Skin epidermis (tissue), 12 donors: ENCODE data around the gene CACNB1.
A peak's percentile ranks its signal among the peaks of the same experiment; 100 is the strongest.

Source experiments
- H3K27ac ChIP-seq, 21 experiments: fragments of 200-600 bp; sonication (generic) in 11 of 21; one replicate each; pipeline ENCODE4 v1.5.0; 2020; ENCODE audit warnings: mild to moderate bottlenecking in 3 of 21, inconsistent platforms in 2 of 21, moderate library complexity in 2 of 21
- H3K4me3 ChIP-seq, 7 experiments: fragments of 200-600 bp; sonication (generic) in 2 of 7; one replicate each; pipeline ENCODE4 v1.5.0; 2020; ENCODE audit warnings: inconsistent platforms in 2 of 7, mild to moderate bottlenecking in 2 of 7, moderate library complexity in 1 of 7

CACNB1 gene

DNA sequence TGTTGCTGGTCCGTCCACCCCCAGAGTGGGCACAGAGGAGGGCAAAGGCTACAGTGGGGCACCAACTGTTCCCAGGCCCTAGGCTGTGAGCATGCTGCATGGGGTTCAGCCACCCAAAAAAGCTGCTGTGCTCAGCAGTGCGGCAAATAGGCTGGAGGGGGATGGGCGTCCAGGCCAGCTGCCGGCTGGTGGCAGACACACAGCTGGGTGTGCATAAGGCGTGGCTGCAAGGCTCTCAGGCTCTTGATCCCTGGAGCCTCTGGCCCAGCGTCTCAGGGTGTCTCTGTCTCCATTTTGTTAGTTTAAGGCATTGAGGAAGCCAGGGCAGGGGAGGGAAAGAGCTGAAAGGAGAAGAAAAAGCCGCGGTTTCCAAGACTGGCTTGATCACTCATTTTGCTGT lies 11.4 kb upstream of the CACNB1 start:
- peak overlapping the region in 14 of 21 experiments; percentile 3 to 78 (median 48) for H3K27ac ChIP-seq
- H3K4me3 ChIP-seq = no peak overlapping the region

DNA sequence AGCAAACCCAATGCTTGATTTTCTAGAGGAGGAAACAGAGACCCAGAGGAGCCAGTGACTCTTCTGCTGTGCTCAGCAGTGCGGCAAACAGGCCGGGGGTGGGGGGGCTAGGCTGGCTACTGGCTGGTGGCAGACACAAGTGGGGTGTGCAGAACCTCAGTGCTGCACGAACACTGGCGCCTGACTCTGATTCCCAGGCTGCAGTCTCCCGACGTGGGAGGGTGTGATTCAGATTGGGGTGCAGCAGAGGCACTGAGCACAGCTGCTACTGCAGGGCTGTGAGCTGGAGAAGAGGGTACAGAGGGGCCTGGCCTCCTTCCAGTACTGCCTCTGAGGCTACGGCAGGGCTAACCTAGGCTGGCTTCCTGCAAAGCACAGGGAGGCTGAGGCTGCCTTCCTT lies 10.7 kb upstream of the CACNB1 start:
- H3K27ac ChIP-seq = peak overlapping the region in 4 of 21 experiments; percentile 21 to 78 (median 71)
- no peak overlapping the region for H3K4me3 ChIP-seq

DNA sequence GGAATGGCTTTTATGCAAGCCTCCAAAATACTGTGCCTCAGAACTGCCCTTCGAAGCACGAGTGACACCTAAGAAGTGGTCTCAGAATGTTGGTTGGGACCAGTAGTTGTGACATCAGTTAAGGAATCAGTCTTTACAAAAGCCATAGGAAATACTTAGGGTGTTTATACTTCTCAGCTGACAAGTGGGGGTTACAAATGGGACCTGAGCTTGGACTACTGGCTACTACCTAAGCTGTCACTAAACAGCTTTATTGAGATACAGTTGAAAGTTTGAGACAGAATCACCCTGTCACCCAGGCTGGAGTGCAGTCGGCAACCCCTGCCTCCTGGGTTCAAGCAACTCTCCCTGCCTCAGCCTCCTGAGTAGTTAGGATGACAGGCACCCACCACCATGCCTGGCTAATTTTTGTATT lies 7.7 kb upstream of the CACNB1 start:
- no peak overlapping the region for H3K4me3 ChIP-seq
- no peak overlapping the region for H3K27ac ChIP-seq

DNA sequence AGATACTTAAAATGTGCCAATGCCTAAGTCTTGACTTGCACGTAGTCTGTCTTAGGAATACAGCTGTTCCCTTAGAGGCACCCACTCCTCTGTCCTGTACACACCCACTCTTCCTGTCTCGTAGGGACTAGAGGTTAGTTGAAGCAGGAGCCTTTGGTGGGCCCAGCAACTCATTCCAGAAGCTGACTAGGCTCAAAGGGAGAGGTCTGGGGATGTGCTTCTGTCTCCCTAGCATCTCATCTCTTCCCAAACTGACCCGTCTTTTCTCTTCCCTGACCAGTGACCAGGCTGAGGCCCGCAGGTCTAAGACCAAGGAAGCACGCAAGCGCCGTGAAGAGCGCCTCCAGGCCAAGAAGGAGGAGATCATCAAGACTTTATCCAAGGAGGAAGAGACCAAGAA lies 6.8 kb upstream of the CACNB1 start:
- Histone ChIP-seq H3K27ac (no peak overlapping the region), H3K4me3 (no peak overlapping the region)

DNA sequence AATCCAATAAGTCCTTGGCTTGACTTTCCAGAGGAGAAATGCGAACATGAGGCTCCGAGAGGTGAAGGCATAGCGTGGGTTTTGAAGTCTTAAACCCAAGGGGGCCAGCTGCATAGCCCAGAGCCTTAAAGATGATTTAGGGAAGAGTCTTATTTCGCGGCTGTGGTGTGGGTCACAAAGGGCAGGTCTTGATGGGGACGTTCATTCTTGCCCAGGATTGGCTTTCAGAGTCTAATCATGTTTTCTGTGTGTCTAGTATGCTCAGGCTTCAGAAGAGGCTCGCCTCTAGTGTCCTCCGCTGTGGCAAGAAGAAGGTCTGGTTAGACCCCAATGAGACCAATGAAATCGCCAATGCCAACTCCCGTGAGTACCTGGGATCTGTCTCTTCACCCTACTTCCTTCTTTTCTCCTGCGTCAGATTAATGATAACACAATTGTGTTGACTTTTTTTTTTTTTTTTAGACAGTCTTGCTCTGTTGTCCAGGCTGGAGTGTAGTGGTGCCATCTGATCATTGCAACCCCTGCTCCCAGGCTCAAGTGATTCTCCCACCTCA lies 3.6 kb upstream of the CACNB1 start:
- peak overlapping the region in 20 of 21 experiments; percentile 95 to 100 (median 99) for H3K27ac ChIP-seq
- H3K4me3 ChIP-seq = peak overlapping the region; percentile 77 to 96 (median 83)

DNA sequence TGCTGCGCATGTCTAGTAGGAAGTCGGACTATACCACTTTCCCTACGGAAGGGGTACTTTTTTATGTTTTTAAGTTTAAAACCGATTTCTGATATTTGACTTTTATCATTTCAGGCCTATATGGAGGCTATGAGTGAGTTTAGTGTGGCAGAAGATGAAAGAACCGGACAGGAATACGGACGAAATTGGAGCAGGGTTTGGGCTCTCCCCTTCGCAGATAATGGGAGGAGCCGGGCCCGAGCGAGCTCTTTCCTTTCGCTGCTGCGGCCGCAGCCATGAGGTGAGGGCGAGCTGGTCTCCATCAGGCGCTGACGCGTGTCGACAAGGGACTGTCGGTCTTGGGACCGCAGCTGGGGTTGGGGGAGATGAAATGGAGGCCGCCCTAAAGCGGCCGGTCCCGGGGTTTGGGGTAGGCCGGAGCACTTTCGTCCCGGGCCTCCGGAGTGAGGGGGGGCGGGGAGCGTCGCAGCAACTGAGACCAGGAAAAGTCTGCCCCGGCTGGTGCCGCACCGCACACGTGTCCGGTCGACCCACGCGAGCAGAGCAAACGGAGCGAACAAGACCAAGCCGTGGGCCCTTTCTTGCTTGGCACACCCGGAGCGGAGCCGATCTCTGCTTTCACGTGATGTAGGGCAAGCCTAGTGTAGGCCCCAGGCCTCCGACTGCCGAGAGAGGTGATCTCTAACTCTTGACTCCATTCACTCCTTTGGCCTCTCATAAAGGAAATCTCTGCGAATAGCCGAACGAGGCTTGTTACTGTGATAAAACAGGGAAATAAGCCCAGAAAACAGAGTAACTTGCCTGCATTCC lies 2.8 kb upstream of the CACNB1 start, which contains the start of gene RPL19:
Gene RPL19, plus strand, starts transcription at position 214 of the 810 bp plus-strand sequence. Its CDS starts 62 bp downstream, at position 276.
- H3K27ac ChIP-seq = peak within 1 kb of the TSS; percentile 95 to 100 (median 99)
- H3K4me3 ChIP-seq = peak within 1 kb of the TSS; percentile 77 to 96 (median 83)

DNA sequence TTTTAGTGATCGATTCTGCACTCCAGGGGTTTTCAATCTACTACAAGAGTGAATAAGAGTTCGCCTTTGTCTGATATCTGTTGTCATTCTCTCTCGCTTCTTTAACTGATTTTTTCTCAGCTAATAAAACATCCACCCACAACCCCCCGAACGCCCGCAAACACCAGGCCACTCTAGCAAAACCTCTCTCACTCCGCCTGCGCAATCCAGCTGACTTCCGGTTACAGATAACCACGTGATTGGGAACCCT lies 2.3 kb upstream of the CACNB1 start:
- Histone ChIP-seq H3K27ac (peak overlapping the region; percentile 95 to 100 (median 99)), H3K4me3 (peak overlapping the region; percentile 77 to 96 (median 83))

DNA sequence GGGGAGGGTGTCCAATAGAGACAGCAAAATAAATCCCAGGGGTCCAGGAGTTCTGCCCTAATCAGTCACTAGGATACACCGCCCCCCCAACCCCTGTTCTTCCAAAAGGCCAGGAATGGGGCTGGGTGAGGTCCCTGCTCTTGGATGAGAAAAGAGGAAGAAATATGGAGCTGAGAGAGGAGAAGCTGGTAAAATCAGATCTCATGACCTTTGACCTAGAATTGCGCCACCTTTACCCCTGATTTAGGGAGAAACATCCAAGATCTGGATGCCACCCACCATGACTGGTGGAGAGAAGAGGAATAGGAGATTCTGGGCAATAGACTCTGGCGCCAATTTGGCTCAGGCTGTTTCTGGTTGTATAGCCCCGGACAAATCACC lies 707 bp upstream of the CACNB1 start:
- Histone ChIP-seq H3K4me3 (peak overlapping the region in 3 of 7 experiments; percentile 60 to 74 (median 69)), H3K27ac (peak overlapping the region in 16 of 21 experiments; percentile 7 to 100 (median 82))

DNA sequence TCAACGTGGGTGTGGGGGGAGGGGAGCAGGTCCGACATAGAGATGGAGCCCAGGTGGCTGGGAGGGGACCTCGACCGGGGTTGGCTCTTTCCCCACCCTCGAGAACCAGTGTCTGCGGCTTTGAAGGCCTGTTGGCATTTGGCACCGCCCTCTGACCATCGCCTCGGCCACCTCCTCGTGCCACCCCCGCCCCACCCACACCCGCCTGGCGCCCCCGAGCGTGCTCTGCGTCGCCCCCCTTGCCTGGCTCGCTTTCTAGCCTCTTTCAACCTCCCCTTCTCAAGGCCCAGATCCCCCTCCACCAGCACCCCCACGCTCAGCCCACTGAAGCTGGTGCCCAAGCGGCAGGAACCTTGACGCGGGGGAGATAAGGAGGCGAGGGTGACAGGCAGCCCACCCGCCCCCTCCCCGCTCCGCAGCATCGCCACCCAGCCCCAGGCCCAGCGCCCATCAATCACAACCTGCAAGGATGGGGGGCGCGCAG lies 619 bp downstream of the CACNB1 start:
- Histone ChIP-seq H3K4me3 (peak overlapping the region; percentile 50 to 78 (median 69)), H3K27ac (peak overlapping the region in 20 of 21 experiments; percentile 7 to 100 (median 80))

DNA sequence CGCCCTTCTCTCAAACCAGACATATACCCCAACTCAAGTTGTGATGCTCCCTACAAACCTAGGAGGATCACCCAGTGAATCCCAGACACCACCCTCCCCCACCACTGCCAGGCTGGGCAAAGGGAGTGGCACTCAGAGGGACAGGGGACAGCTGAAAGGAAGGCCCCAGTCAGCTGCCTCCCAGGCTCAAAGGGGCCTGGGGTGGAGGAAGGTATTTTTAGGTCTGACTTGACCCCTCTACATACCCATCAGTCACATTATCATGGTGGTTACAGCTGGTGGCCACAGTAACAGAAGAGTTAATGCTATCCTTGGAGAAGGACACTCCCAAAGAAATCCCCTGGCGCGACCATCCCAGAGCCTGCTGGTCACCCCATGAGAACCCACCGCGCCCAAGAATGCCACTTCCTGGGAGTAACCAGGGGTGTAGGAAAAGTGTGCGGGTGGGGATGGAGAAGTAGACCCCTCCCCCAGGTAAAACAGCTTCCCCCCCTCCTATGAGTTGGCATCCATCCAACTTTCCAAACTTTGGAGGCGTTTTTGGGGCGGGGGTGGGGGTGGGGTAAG lies 1.1 kb downstream of the CACNB1 start:
- Histone ChIP-seq H3K4me3 (peak overlapping the region; percentile 50 to 78 (median 69)), H3K27ac (peak overlapping the region in 15 of 21 experiments; percentile 69 to 100 (median 83))

DNA sequence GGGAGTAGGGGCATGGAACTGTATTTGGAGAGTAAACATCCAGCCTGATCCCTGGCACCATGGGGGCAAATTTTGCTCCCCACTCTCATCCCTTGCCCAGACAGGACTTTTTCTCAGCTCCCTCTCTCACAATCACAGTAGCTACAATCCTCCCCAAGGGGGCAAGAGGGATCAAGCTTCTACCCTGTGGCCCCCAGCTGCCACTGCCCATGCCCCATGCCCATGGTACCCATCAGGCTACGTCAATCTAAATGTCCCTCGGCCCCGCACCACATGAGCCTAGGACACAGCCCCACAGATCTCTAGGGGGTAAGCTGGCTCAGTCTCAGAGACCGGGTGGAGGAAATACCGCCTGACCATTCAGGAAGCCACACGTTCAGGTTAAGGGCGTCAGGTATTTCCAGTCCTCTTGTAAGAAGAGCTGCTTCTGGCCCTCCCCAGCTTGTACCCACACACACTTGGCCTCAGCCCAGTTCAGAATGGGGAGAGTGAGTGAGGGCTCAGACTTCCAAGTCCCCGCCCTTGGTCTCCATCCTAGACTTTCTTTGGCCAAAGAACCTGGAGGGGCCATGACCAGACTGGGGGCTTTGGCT lies 1.8 kb downstream of the CACNB1 start:
- Histone ChIP-seq H3K27ac (peak overlapping the region in 15 of 21 experiments; percentile 16 to 100 (median 82)), H3K4me3 (peak overlapping the region in 2 of 7 experiments; percentile 60 to 74)

DNA sequence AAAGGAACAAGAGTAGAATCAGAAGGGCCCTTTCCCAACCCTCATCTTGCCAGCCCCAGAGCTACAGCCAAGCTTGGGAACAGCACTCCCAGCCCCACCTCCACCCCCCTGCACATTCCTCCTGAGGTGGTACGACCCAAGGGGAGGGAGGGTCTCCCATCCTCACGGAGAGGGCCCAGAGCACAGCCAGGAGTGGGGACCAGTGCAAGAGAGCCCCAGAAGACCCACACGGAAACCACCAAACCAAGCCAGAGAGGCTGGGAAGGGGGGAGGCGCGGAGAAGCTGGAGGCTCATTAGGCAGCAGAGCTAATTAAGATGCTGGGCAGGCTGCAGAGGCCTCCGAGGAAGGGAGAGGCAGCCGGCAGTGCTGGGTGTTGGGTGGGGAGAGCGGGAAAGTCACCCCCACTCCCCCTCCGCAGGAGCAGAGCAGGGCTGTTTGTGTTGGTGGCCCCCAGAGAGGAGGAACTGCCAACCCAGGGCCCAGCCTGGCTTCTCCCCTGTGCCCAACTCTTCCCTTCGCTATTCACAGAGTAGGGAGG lies 2.4 kb downstream of the CACNB1 start:
- H3K27ac ChIP-seq = peak overlapping the region in 13 of 21 experiments; percentile 16 to 100 (median 79)
- H3K4me3 ChIP-seq = peak overlapping the region in 1 of 7 experiments; percentile 74

DNA sequence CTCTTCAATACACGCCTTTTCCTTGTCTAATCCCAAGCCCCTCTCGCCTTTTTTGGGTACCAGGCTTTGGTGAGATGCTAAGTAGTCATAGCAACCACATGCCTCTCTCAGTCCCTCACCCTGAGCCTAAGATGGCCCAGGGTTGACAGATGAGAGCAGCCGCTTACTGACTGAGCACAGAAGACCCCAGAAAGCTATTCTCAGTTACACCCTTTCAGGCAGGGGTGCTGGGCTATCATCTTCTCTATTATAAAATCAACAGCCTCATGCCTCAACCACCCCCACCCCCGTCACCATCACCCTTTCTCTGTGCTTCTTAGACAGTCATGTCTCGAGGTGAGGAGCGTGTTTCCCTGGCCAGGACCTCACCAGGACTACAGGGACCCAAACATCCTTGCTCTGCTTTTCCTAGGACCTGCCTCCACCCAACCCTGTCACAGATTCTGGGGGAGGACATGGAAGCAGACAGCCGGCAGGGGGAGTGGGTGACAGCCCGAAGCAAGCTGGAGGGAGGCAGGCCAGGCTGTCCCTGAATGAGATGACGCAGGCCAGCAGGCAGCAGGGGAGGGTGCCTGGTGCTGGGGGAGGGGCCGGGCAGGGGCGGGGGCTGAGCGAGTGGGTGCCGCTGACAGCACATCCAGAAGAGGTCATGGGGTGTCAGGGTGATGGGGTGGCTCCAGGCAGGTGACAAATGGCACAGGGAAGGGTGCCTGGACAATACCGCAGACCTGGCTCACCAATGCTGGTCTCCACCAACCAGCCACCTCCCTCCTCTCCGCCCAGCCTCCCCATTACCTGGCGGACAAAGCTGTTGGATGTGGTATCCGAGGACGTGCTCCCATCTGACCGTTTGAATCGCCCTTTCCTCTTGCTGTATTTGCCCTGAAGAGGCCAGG lies 3.1 kb downstream of the CACNB1 start:
- no peak overlapping the region for H3K4me3 ChIP-seq
- H3K27ac ChIP-seq = peak overlapping the region in 6 of 21 experiments; percentile 14 to 100 (median 68)

DNA sequence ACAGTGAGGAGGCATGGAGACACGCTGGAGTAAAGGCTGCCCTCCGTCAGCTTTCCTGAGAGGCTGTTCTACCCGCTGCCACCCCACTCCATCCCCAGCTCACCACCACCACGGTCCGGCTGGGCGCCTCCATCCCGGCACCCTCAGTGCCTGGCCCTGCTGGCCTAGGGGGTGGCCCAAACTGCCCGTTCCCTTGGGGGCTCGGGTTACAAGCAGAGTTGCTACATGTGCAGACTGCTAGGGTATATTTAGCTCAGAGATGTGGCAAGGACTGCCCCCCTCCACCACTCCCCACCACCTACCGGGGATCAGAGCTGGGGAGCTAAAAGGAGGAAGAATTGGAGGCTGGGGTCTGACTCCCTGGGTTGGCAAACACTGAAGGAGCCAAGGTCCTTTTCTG lies 4.1 kb downstream of the CACNB1 start:
- no peak overlapping the region for H3K4me3 ChIP-seq
- no peak overlapping the region for H3K27ac ChIP-seq

DNA sequence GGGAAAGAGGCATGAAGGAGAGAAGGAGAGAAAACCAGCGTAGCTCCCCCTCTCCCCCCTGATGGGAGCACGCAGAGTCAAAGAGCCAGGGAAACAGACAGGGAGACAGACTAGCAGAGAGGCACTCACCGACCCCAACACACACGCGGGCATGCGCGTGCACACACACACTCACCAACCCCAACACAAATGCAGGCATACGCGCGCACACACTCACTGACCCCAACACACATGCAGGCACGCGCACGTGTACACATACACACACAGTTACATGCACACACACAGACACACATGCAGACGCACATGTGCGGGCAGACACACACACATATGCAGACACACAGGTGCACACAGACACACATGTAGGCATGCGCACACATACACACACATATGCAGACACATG lies 4.6 kb downstream of the CACNB1 start:
- Histone ChIP-seq H3K4me3 (no peak overlapping the region), H3K27ac (no peak overlapping the region)

DNA sequence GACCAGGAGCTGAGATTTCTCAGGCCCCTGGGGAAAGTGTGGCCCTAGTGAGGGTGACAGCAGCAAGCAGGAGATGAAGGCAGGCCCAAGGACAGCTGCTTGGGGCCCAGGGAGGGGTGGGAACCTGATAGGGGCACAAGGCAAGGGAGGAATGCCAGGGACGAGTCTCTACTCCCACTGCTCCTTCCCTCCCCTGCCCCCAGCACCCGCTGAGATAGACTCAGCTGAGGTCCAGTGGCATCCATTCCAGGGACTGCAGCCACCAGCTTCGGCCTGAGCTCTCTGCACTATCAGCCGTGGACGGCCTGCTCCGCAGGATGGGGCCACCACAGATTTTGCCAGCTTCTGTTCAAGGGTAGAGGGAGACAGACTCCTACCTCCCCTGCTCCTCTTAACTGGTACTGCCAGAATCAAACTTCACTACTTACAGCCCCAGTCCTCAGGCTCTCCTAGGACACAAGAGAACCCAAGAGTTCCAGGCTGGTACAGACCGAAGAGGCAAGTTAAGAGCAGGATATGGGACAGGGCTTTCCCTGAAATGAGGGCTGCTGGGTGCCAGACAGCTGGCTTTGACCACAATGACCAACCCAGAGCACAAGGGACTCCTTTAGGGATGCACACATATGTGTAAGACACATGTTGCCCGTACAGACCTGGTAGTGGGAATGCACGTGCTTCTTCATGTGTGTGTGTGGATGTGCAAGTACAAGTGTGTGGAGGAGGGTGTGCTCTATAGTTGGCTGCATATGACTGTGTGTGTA lies 5.5 kb downstream of the CACNB1 start:
- no peak overlapping the region for H3K27ac ChIP-seq
- no peak overlapping the region for H3K4me3 ChIP-seq

DNA sequence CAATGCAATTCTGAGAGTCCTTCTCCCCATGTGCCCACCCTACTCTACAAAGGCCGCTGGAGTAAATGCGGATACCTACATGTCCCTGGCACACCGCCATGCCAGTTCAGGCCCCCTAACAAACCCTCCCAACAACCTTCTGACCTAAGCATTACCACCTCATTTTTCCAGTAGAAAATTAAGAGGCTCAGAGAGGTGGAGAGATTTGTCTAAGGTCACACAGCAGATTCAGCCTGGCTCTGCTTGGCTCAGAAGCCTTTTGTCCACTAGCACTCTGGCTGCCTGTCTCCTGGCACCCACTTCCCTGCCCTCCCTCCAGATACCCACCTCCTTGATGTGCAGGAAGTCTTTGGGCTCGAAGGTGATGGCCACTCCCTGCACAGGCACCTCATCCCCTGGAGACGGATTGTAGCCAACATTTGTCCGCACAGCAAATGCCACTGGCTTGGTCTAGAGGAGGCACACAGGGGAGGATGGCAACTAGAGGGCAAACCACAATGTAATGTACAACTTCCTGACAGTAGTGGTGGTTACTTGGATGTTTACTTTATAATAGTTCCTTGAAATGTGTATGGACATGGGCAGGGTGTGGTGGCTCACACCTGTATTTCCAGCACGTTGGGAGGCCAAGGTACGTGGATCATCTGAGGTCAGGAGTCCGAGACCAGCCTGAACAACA lies 10.2 kb downstream of the CACNB1 start:
- Histone ChIP-seq H3K27ac (no peak overlapping the region), H3K4me3 (no peak overlapping the region)

DNA sequence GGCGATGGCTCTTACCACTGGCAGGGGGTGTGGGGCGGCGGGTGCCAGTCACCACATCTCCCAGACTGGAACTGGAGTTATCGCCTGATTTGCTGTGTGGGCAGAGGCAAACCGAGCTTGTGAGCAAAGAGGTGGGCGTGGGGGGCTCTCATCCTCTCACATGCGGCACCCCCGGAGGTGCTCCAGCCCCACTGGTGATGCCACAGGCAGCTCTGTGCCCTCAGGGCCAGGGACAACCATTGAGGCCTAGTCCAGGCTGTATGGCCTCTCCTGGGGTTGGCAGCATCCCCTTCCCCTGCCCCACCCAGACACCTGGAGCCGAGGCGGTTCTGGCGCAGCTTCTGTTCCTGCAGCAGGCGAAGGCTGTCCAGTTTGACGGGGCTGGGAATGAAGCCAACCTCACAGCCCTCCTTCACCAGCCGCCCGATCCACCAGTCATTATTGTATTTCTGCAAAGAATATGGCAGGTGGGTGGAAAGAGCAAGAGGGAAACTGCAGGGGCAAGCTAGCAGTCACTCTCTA lies 10.9 kb downstream of the CACNB1 start:
- Histone ChIP-seq H3K27ac (no peak overlapping the region), H3K4me3 (no peak overlapping the region)
